Measurements from ENCODE around the gene TMEM256.

Gene TMEM256

GRCh38 chr17:7428557-7428956 is 24.7 kb upstream of the TMEM256 start, which contains the start of gene SPEM3:
Gene SPEM3, plus strand, starts transcription at chr17:7428857. Its CDS starts 46 bp downstream, at chr17:7428903.
- DNase-seq, result no peak

- DNase-seq, result no peak
Measured at GRCh38 chr17:7427549-7427948, 23.7 kb upstream of the TMEM256 start.

- no peak for DNase-seq
Measured at GRCh38 chr17:7426896-7427489, 23.1 kb upstream of the TMEM256 start.

- DNase-seq, result no peak
Measured at GRCh38 chr17:7426203-7426863, 22.4 kb upstream of the TMEM256 start.

- no peak for DNase-seq
Measured at GRCh38 chr17:7425756-7426155, 21.9 kb upstream of the TMEM256 start.

- DNase-seq, result no peak
Measured at GRCh38 chr17:7425316-7425715, 21.4 kb upstream of the TMEM256 start, which contains the start of gene SPEM2. Gene SPEM2, plus strand, starts transcription at chr17:7425616. Its CDS starts 73 bp downstream, at chr17:7425689.

GRCh38 chr17:7423679-7424078 is 19.8 kb upstream of the TMEM256 start:
- DNase-seq, result no peak

- no peak for DNase-seq
Measured at GRCh38 chr17:7421186-7421585, 17.3 kb upstream of the TMEM256 start.

- DNase-seq, result no peak
Measured at GRCh38 chr17:7419819-7420610, 16.1 kb upstream of the TMEM256 start, which contains the start of gene SPEM1. Gene SPEM1, plus strand, starts transcription at chr17:7420324. Its CDS starts 61 bp downstream, at chr17:7420385.

GRCh38 chr17:7418472-7419152 is 14.7 kb upstream of the TMEM256 start:
- no peak for DNase-seq

GRCh38 chr17:7417056-7417655 is 13.3 kb upstream of the TMEM256 start:
- DNase-seq, result no peak

GRCh38 chr17:7416323-7416722 is 12.4 kb upstream of the TMEM256 start:
- DNase-seq, result no peak

- DNase-seq, result no peak
Measured at GRCh38 chr17:7415784-7416183, 11.9 kb upstream of the TMEM256 start.

GRCh38 chr17:7414837-7415236 is 10.9 kb upstream of the TMEM256 start:
- no peak for DNase-seq

GRCh38 chr17:7413346-7413985 is 9.6 kb upstream of the TMEM256 start:
- DNase-seq, result no peak

- DNase-seq, result no peak
Measured at GRCh38 chr17:7411427-7411750, 7.5 kb upstream of the TMEM256 start.

GRCh38 chr17:7410634-7411426 is 6.9 kb upstream of the TMEM256 start:
- DNase-seq, result no peak

GRCh38 chr17:7409716-7410115 is 5.8 kb upstream of the TMEM256 start:
- DNase-seq, result no peak

GRCh38 chr17:7408863-7409262 is 5.0 kb upstream of the TMEM256 start:
- DNase-seq, result no peak

- DNase-seq, result no peak
Measured at GRCh38 chr17:7408252-7408727, 4.4 kb upstream of the TMEM256 start.
